WI38 (cell line): ENCODE results near the gene GPR180.
A peak's percentile ranks its signal among the peaks of the same experiment; 100 is the strongest.
"Not testable (repeated sequence)": the region's sequence is repeated elsewhere in the genome, so short reads cannot be mapped to it uniquely, and the experiment has no call there.

Experiments
- H3K4me3 ChIP-seq: 2 replicates; pipeline ENCODE4 v1.5.1; 2011; ENCODE audit warnings: low read depth, mild to moderate bottlenecking, control low read depth, low read length
- CTCF ChIP-seq: IDR thresholded peaks from 2 replicates; pipeline ENCODE4 v1.5.1; 2012; ENCODE audit warnings: low read depth, mild to moderate bottlenecking, control low read depth, low read length

Gene GPR180

GRCh38 chr13:94623316-94623715 lies 21.7 kb downstream of the GPR180 start:
- TF ChIP-seq CTCF: no peak
- no peak overlapping the region for H3K4me3 ChIP-seq

- H3K4me3 ChIP-seq: no peak overlapping the region
- TF ChIP-seq CTCF: no peak
Observed at GRCh38 chr13:94630858-94631257, 29.2 kb downstream of the GPR180 start.

GRCh38 chr13:94632226-94632980 lies 30.7 kb downstream of the GPR180 start:
- H3K4me3 ChIP-seq: no peak overlapping the region
- TF ChIP-seq CTCF: no peak

GRCh38 chr13:94636096-94636495 lies 34.4 kb downstream of the GPR180 start:
- H3K4me3 ChIP-seq: not testable (repeated sequence)

GRCh38 chr13:94636942-94637578 lies 35.4 kb downstream of the GPR180 start:
- no peak for TF ChIP-seq CTCF
- no peak overlapping the region for H3K4me3 ChIP-seq

- not testable (repeated sequence) for H3K4me3 ChIP-seq
Observed at GRCh38 chr13:94637677-94638076, 36.0 kb downstream of the GPR180 start.

GRCh38 chr13:94640721-94641120 lies 39.1 kb downstream of the GPR180 start:
- no peak for TF ChIP-seq CTCF
- H3K4me3 ChIP-seq: no peak overlapping the region

- no peak for TF ChIP-seq CTCF
- peak overlapping the region; percentile 33; the same call in 1 of the 2 replicates for H3K4me3 ChIP-seq
Observed at GRCh38 chr13:94641409-94641941, 39.8 kb downstream of the GPR180 start.
